IPS-18c (cell line): ENCODE results near the gene AHNAK.

Experiments
- H3K4me3 ChIP-seq: 2 replicates; pipeline ENCODE4 v1.7.0; 2013; ENCODE audit warnings: low read depth, mild to moderate bottlenecking, low read length, moderate library complexity; ENCODE audit not compliant: insufficient read depth
- H3K9me3 ChIP-seq: one replicate; pipeline ENCODE4 v1.6.1; 2013; ENCODE audit warnings: mild to moderate bottlenecking, low read length, moderate library complexity; ENCODE audit not compliant: control insufficient read depth, insufficient read depth

Gene AHNAK

GRCh38 chr11:62492586-62492985, 54.0 kb downstream of the AHNAK start:
- Histone ChIP-seq H3K4me3 (no peak overlapping the region), H3K9me3 (no peaks in the 10 kb centered on the region)

GRCh38 chr11:62491571-62492329, 54.9 kb downstream of the AHNAK start:
- Histone ChIP-seq H3K9me3 (no peaks in the 10 kb centered on the region), H3K4me3 (no peak overlapping the region)

- no peak overlapping the region for H3K4me3 ChIP-seq
- no peaks in the 10 kb centered on the region for H3K9me3 ChIP-seq
Measured at GRCh38 chr11:62489204-62489603, 57.4 kb downstream of the AHNAK start.

- H3K4me3 ChIP-seq = no peak overlapping the region
Measured at GRCh38 chr11:62487738-62488551, 58.7 kb downstream of the AHNAK start.

GRCh38 chr11:62487136-62487535, 59.5 kb downstream of the AHNAK start:
- Histone ChIP-seq H3K4me3 (no peak overlapping the region), H3K9me3 (no peaks in the 10 kb centered on the region)

More at GRCh38 chr11:62487738-62488551, 58.7 kb downstream of the AHNAK start:
- no peaks in the 10 kb centered on the region for H3K9me3 ChIP-seq

- H3K4me3 ChIP-seq = no peak overlapping the region
- no peaks in the 10 kb centered on the region for H3K9me3 ChIP-seq
Measured at GRCh38 chr11:62484352-62484751, 62.3 kb downstream of the AHNAK start.

GRCh38 chr11:62482753-62483152, 63.9 kb downstream of the AHNAK start:
- H3K9me3 ChIP-seq = no peaks in the 10 kb centered on the region
- no peak overlapping the region for H3K4me3 ChIP-seq

GRCh38 chr11:62479631-62480201, 66.9 kb downstream of the AHNAK start:
- H3K4me3 ChIP-seq = no peak overlapping the region
- H3K9me3 ChIP-seq = no peaks in the 10 kb centered on the region

GRCh38 chr11:62477927-62478326, 68.7 kb downstream of the AHNAK start:
- no peaks in the 10 kb centered on the region for H3K9me3 ChIP-seq
- no peak overlapping the region for H3K4me3 ChIP-seq

- Histone ChIP-seq H3K9me3 (no peaks in the 10 kb centered on the region), H3K4me3 (no peak overlapping the region)
Measured at GRCh38 chr11:62472063-62472884, 74.3 kb downstream of the AHNAK start.

- Histone ChIP-seq H3K4me3 (no peak overlapping the region), H3K9me3 (no peaks in the 10 kb centered on the region)
Measured at GRCh38 chr11:62471603-62472002, 75.0 kb downstream of the AHNAK start.

- Histone ChIP-seq H3K9me3 (no peaks in the 10 kb centered on the region), H3K4me3 (no peak overlapping the region)
Measured at GRCh38 chr11:62468577-62468976, 78.0 kb downstream of the AHNAK start.

- Histone ChIP-seq H3K9me3 (no peaks in the 10 kb centered on the region), H3K4me3 (no peak overlapping the region)
Measured at GRCh38 chr11:62466444-62466843, 80.2 kb downstream of the AHNAK start.

GRCh38 chr11:62464655-62465054, 82.0 kb downstream of the AHNAK start:
- H3K4me3 ChIP-seq = no peak overlapping the region
- no peaks in the 10 kb centered on the region for H3K9me3 ChIP-seq

GRCh38 chr11:62463121-62463542, 83.5 kb downstream of the AHNAK start:
- no peak overlapping the region for H3K4me3 ChIP-seq
- H3K9me3 ChIP-seq = no peaks in the 10 kb centered on the region

- Histone ChIP-seq H3K9me3 (no peaks in the 10 kb centered on the region), H3K4me3 (no peak overlapping the region)
Measured at GRCh38 chr11:62462508-62462892, 84.1 kb downstream of the AHNAK start.
